Measurements from ENCODE around the gene UPK2.
"Not testable (repeated sequence)": the region's sequence is repeated elsewhere in the genome, so short reads cannot be mapped to it uniquely, and the experiment has no call there.

UPK2 gene

DNA sequence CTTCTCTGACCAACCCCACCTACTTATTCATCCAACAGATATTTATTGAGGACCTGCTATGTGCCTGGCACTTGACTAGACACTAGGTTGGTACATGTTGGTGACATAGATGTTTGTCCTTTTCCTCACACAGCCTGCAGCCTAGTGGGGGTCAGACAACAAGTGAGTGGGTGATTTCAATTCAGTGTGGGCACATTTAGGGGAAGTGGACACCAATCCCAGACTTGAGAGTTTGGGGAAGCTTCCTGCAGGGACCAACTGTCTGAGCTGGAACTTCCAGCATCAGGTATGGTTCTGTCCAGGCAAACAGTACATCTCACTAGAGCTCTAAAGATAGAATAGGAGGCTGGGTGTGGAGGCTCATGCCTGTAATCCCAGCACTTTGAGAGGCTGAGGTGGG lies 24.5 kb upstream of the UPK2 start:
- Histone ChIP-seq H3K4me1 (ENCODE audit: control insufficient read depth, low read depth, low read length) (peaks cover 7% of the 10 kb centered on the region), H3K9me3 (ENCODE audit: control insufficient read depth, low read depth, low read length) (no peaks in the 10 kb centered on the region), H3K4me3 (ENCODE audit: low read length) (no peak overlapping the region), H3K36me3 (ENCODE audit: control insufficient read depth, low read depth, low read length) (no peaks in the 10 kb centered on the region), H3K9ac (ENCODE audit: low read length) (no peak overlapping the region), H3K27ac (ENCODE audit: low read length) (no peak overlapping the region), H3K27me3 (ENCODE audit: control insufficient read depth, insufficient read depth, low read length) (peaks cover 19% of the 10 kb centered on the region)

DNA sequence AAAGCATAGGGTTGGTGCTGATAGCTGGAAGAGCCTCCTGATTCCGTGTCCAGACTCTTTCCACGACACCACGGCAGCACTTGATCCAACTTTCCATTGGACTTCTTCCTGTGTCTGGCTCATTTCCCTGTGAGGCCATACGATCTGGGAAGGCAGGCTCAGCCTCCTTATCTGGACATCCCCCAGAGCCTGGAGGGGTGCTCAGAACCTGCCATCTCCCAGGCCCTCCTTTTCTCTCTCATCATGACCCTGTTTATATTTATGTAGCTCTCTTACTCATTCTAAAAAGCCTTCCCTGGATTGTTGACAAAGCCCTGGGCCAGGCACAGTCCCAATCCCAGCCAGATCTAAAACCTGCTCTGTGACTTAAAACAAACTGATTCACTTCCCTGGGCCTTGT lies 22.6 kb upstream of the UPK2 start:
- H3K36me3 ChIP-seq (ENCODE audit: control insufficient read depth, low read depth, low read length) = no peaks in the 10 kb centered on the region
- no peak overlapping the region for H3K9ac ChIP-seq (ENCODE audit: low read length)
- H3K27ac ChIP-seq (ENCODE audit: low read length) = no peak overlapping the region
- peaks cover 4% of the 10 kb centered on the region for H3K4me1 ChIP-seq (ENCODE audit: control insufficient read depth, low read depth, low read length)
- H3K4me3 ChIP-seq (ENCODE audit: low read length) = no peak overlapping the region
- peaks cover 7% of the 10 kb centered on the region for H3K27me3 ChIP-seq (ENCODE audit: control insufficient read depth, insufficient read depth, low read length)
- H3K9me3 ChIP-seq (ENCODE audit: control insufficient read depth, low read depth, low read length) = no peaks in the 10 kb centered on the region

DNA sequence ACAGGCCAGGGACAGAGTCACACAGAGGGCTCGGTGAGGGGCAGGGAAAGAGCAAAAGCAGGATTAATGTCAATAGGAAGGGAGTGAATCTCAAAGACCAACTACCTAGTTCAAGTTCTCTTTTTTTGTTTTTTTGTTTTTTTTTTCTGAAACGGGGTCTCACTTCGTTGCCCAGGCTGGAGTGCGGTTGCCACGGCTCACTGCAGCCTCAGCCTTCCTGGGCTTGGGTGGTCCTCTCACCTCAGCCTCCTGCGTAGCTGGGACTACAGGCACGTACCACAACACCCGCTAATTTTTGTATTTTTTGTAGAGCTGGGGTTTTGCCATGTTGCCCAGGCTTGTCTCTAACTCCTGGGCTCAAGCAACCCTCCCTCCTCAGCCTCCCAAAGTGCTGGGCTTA lies 20.7 kb upstream of the UPK2 start:
- Histone ChIP-seq H3K27me3 (ENCODE audit: control insufficient read depth, insufficient read depth, low read length) (peaks cover 7% of the 10 kb centered on the region), H3K9ac (ENCODE audit: low read length) (no peak overlapping the region), H3K27ac (ENCODE audit: low read length) (no peak overlapping the region), H3K4me3 (ENCODE audit: low read length) (no peak overlapping the region), H3K36me3 (ENCODE audit: control insufficient read depth, low read depth, low read length) (no peaks in the 10 kb centered on the region), H3K4me1 (ENCODE audit: control insufficient read depth, low read depth, low read length) (peaks cover 16% of the 10 kb centered on the region), H3K9me3 (ENCODE audit: control insufficient read depth, low read depth, low read length) (no peaks in the 10 kb centered on the region)

DNA sequence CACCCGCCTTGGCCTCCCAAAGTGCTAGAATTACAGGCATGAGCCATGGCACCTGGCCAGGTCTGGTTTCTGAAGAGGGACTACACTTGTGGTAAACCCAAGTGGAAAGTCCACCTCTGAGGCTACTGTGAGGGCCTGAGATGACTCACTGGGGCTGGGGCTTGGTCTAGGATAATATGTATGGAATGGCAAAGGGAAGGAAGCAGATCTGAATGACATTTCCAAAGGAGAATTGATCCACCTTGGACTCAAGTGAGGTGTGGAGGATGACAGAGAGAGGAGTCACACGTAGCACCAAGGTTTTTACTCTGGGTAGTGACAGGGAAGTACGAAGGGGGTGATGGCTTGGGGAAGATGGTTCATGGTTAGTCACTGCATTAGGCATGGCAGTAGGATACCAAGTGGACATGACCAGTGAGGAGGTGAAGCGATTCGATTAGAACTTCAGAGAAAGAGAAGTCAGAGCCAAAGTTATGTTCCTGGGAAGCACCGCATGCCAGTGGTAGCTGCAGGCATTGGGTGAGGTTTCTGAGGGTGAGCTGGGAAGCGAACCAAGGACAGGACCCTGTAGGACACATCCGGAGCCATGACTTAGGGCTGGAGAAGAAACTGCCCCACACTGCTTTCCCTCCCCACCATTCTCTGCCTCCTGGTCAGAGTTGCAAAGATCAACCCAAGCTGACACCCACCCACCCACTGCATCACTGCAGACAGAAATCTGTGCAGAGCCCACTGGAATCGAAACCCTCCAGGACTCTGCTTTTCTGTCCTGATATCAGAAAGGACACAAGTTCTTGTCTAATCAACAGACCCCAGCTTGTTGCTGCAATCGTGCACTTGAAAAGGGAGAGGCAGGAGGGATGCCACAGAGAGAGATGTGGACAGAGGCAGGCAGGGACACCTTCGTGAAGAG lies 17.4 kb upstream of the UPK2 start:
- no peaks in the 10 kb centered on the region for H3K36me3 ChIP-seq (ENCODE audit: control insufficient read depth, low read depth, low read length)
- H3K4me3 ChIP-seq (ENCODE audit: low read length) = no peak overlapping the region
- peaks cover 18% of the 10 kb centered on the region for H3K4me1 ChIP-seq (ENCODE audit: control insufficient read depth, low read depth, low read length)
- H3K9me3 ChIP-seq (ENCODE audit: control insufficient read depth, low read depth, low read length) = no peaks in the 10 kb centered on the region
- no peak overlapping the region for H3K27ac ChIP-seq (ENCODE audit: low read length)
- H3K9ac ChIP-seq (ENCODE audit: low read length) = no peak overlapping the region
- H3K27me3 ChIP-seq (ENCODE audit: control insufficient read depth, insufficient read depth, low read length) = no peaks in the 10 kb centered on the region

DNA sequence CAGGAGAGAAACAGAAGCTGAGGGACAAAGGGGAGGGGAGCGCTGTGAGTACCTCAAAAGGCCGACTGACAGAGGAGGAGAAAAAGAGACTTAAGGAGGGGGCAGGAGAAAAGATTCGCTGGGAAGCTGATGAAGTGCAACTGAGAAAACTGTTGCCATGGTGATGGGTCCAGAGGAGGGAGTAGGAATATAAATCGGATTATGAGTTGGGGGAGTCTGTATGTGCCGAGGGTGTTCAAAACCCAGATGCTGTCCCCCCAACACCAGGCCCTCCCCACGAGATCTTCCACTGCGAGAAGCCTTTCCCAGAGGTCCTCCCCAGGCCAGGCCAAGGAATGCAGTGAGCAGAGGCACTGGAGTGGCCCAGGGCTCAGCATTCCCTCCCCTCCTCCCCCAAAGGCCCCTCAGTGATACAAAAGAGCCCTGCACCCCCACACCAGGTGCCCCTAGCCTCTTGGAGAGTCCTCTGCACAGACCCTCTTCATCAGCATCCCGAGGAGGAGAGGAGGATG lies 16.6 kb upstream of the UPK2 start:
- Histone ChIP-seq H3K4me3 (ENCODE audit: low read length) (no peak overlapping the region), H3K4me1 (ENCODE audit: control insufficient read depth, low read depth, low read length) (peaks cover 18% of the 10 kb centered on the region), H3K9me3 (ENCODE audit: control insufficient read depth, low read depth, low read length) (no peaks in the 10 kb centered on the region), H3K9ac (ENCODE audit: low read length) (no peak overlapping the region), H3K27me3 (ENCODE audit: control insufficient read depth, insufficient read depth, low read length) (no peaks in the 10 kb centered on the region), H3K27ac (ENCODE audit: low read length) (no peak overlapping the region), H3K36me3 (ENCODE audit: control insufficient read depth, low read depth, low read length) (no peaks in the 10 kb centered on the region)

DNA sequence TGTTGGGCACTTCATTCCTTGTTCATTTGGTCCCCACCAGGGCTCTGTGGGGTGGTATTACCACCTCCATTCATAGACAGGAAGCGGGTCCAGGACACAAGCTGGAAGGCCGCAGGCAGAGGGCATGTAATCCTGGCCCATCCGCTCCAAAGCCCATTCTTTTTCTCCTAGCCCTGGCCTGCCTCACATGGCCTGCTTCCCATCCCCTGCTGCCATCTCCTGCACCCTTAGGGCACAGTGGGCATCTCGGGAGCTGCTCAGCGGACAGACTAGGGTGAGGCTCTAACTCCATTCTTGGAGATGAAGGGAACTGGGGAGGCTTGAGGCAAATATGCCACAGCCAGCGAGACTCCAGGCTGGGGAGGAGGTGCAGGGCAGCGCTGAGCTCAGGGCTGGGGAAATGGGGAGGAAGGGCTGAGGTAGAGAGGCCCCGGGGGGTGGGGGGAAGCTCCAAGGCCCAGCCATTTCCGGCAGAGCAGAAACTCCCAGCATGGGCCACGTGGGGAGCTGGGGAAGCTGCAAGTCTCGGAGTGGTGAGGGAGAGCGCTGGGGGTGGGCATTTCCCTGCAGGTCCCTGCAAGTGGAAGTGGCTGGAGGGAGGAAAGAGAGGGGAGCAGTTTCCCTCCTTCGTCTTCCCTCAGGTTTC lies 16.0 kb upstream of the UPK2 start:
- H3K27ac ChIP-seq (ENCODE audit: low read length) = no peak overlapping the region
- H3K9ac ChIP-seq (ENCODE audit: low read length) = no peak overlapping the region
- H3K4me1 ChIP-seq (ENCODE audit: control insufficient read depth, low read depth, low read length) = peaks cover 18% of the 10 kb centered on the region
- H3K27me3 ChIP-seq (ENCODE audit: control insufficient read depth, insufficient read depth, low read length) = no peaks in the 10 kb centered on the region
- H3K4me3 ChIP-seq (ENCODE audit: low read length) = no peak overlapping the region
- H3K36me3 ChIP-seq (ENCODE audit: control insufficient read depth, low read depth, low read length) = no peaks in the 10 kb centered on the region
- H3K9me3 ChIP-seq (ENCODE audit: control insufficient read depth, low read depth, low read length) = no peaks in the 10 kb centered on the region

DNA sequence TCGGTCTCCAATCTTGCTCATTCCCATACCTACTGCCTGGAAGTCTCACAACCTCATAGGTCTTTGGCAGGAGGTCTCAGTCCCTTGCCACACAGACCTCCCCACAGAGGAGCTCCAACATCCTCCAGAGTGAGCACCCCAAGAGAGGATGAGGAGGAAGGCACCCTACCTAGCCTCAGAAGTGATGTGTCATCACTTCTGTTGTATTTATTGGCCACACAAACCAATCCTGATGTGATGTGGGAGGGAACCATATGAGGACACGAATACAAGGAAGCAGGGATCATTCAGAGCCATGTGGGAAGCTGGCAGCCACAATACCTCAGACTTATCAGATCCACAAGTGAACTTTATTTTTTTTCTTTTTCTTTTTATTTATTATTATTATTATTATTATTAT lies 9.0 kb upstream of the UPK2 start:
- no peak overlapping the region for H3K27ac ChIP-seq (ENCODE audit: low read length)
- H3K27me3 ChIP-seq (ENCODE audit: control insufficient read depth, insufficient read depth, low read length) = no peaks in the 10 kb centered on the region
- no peaks in the 10 kb centered on the region for H3K9me3 ChIP-seq (ENCODE audit: control insufficient read depth, low read depth, low read length)
- H3K4me3 ChIP-seq (ENCODE audit: low read length) = no peak overlapping the region
- H3K36me3 ChIP-seq (ENCODE audit: control insufficient read depth, low read depth, low read length) = no peaks in the 10 kb centered on the region
- no peaks in the 10 kb centered on the region for H3K4me1 ChIP-seq (ENCODE audit: control insufficient read depth, low read depth, low read length)
- no peak overlapping the region for H3K9ac ChIP-seq (ENCODE audit: low read length)

DNA sequence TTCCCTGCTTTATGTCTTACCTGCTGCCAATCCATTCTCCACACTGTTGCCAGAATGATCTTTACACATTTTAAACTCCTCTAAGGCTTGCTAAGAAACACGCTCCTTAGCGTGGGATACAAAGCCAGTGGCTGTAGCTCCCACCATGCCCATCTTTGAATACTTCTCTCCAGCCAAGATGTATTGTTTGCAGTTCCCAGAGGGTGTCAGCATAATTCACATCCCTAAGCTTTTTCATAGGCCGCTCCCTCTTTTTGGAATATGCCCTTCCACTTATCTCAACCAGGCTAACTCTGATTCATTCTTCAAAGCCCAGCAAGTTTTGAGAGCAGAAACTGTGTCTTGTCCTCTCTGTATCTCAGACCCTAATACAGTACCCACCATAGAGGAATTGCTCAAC lies 8.1 kb upstream of the UPK2 start:
- Histone ChIP-seq H3K27me3 (ENCODE audit: control insufficient read depth, insufficient read depth, low read length) (no peaks in the 10 kb centered on the region), H3K4me1 (ENCODE audit: control insufficient read depth, low read depth, low read length) (no peaks in the 10 kb centered on the region), H3K9me3 (ENCODE audit: control insufficient read depth, low read depth, low read length) (no peaks in the 10 kb centered on the region), H3K4me3 (ENCODE audit: low read length) (no peak overlapping the region), H3K27ac (ENCODE audit: low read length) (no peak overlapping the region), H3K36me3 (ENCODE audit: control insufficient read depth, low read depth, low read length) (no peaks in the 10 kb centered on the region), H3K9ac (ENCODE audit: low read length) (no peak overlapping the region)

DNA sequence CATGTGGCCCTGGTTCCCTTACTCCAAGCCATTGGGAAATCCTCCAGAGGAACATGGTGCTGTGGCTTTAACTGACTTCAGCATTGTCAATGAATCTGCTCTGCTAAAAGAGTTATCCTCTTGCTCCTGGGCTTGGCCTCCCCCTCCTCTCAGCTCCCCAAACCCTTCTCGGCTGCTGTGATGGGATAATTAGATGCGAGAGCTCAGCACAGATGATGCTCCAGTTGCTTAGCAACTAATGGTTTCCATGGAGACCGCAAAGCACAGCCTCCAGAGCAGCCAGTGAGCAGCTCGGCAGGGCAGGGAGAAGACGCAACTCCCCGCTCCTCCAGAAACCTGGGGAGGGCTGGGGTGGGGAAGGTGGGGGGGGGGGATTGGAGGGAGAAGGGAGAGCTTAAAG lies 2.8 kb upstream of the UPK2 start:
- H3K9me3 ChIP-seq (ENCODE audit: control insufficient read depth, low read depth, low read length) = no peaks in the 10 kb centered on the region
- no peaks in the 10 kb centered on the region for H3K27me3 ChIP-seq (ENCODE audit: control insufficient read depth, insufficient read depth, low read length)
- H3K4me3 ChIP-seq (ENCODE audit: low read length) = no peak overlapping the region
- no peak overlapping the region for H3K27ac ChIP-seq (ENCODE audit: low read length)
- H3K4me1 ChIP-seq (ENCODE audit: control insufficient read depth, low read depth, low read length) = no peaks in the 10 kb centered on the region
- no peak overlapping the region for H3K9ac ChIP-seq (ENCODE audit: low read length)
- H3K36me3 ChIP-seq (ENCODE audit: control insufficient read depth, low read depth, low read length) = no peaks in the 10 kb centered on the region

DNA sequence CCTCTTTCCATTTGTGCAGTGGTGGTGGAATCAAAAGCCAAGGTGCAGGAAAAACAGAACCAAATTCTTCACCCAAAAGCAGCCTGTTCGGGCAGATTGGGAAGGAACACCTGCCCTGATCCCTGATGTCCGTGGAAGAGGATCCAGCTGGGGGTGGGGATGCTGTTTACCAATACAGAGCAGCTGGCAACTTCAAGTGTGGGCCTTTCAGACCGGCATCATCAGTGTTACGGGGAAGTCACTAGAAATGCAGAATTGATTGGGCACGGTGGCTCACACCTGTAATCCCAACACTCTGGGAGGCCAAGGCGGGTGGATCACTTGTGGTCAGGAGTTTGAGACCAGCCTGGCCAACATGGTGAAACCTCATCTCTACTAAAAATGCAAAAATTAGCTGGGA lies 2.1 kb upstream of the UPK2 start:
- not testable (repeated sequence) for H3K9me3 ChIP-seq (ENCODE audit: control insufficient read depth, low read depth, low read length); H3K36me3 ChIP-seq (ENCODE audit: control insufficient read depth, low read depth, low read length); H3K27me3 ChIP-seq (ENCODE audit: control insufficient read depth, insufficient read depth, low read length); H3K9ac ChIP-seq (ENCODE audit: low read length); H3K4me1 ChIP-seq (ENCODE audit: control insufficient read depth, low read depth, low read length); H3K27ac ChIP-seq (ENCODE audit: low read length); H3K4me3 ChIP-seq (ENCODE audit: low read length)

DNA sequence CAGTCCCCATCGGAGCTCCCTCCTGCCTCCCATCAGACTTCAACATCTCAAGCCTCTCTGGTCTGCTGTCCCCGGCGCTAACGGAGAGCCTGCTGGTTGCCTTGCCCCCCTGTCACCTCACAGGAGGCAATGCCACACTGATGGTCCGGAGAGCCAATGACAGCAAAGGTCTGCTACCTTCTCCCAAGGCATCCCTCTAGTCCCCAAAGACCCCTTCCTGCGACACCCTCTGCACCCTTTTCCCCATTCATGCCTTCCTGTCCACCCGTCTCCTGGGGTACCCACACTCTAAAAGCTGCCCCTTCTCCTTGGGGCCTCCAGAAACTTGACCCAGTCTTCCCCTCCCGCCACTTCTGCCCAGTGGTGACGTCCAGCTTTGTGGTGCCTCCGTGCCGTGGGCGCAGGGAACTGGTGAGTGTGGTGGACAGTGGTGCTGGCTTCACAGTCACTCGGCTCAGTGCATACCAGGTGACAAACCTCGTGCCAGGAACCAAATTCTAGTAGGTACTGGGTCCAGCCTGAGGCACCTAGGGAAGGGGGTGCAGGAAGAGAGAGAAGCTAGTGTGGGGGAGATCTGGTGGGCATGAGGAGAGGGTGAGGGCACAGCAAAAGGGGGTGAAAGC lies 860 bp downstream of the UPK2 start:
- Histone ChIP-seq H3K27me3 (ENCODE audit: control insufficient read depth, insufficient read depth, low read length) (no peaks in the 10 kb centered on the region), H3K4me3 (ENCODE audit: low read length) (no peak overlapping the region), H3K36me3 (ENCODE audit: control insufficient read depth, low read depth, low read length) (no peaks in the 10 kb centered on the region), H3K9ac (ENCODE audit: low read length) (no peak overlapping the region), H3K9me3 (ENCODE audit: control insufficient read depth, low read depth, low read length) (no peaks in the 10 kb centered on the region), H3K4me1 (ENCODE audit: control insufficient read depth, low read depth, low read length) (no peaks in the 10 kb centered on the region), H3K27ac (ENCODE audit: low read length) (no peak overlapping the region)
